GM18505 (cell line): Measurements from ENCODE around the gene CDK13.
"Not testable (repeated sequence)": the region's sequence is repeated elsewhere in the genome, so short reads cannot be mapped to it uniquely, and the experiment has no call there.

Source experiments
- ATAC-seq: cut with Tn5 transposase; IDR thresholded peaks from one replicate; pipeline ENCODE4 v1.9.1; 2021; ENCODE audit not compliant: unreplicated experiment
- POLR2A ChIP-seq: IDR thresholded peaks from 4 replicates; pipeline ENCODE4 v1.6.1; 2011; ENCODE audit warnings: borderline replicate concordance; ENCODE audit not compliant: insufficient read depth, insufficient read length; ENCODE audit errors: extremely low read depth

CDK13 gene

DNA sequence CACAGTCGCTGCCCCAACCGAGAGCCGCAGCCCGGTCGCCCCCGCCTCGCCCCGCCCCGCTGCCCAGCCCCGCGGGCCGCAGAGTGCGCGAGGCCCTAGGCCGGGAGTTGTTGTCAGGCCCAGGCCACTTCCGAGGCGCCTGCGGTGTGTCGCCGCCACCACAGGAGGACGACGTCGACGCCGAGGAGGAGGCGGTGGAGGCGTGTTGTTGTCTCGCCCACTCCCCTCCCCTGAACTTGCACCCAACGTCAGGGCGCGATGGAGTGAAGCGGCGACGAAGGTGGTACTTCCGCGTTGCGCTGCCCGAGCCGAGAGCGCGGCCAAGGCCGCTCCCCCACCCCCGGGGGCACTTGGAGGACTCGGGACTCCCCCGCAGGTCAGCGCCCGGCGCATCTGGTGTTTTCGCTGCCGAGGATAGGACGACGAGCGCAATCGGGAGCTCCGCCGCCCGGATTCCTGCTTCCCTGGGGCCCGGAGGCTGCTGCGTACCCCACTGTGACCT lies at the start of gene CDK13:
CDK13 (plus strand) TSS at position 286 of the 502 bp plus-strand sequence. CDS start 386 bp downstream, outside the sequence.
- peak; percentile 43 for ATAC-seq
- TF ChIP-seq POLR2A = peak; percentile 88

DNA sequence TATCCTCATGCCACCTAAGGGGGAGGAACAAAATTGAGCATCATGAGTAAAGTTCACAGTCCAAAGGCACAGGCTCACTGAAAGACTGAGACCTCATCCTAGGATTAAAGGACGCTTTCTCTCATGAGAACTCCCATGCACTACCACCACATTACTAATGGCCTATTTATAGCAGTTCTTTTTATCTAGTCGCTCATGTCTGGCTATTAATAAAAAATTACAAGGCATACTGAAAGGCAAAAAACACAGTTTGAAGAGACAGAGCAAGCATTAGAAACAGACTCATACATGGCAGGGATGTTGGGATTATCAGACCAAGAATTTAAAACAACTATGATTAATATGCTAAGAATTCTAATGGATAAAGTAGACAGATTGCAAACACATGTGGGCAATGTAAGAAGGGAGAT lies 46.0 kb upstream of the CDK13 start:
- TF ChIP-seq POLR2A = no peak
- no peak for ATAC-seq

DNA sequence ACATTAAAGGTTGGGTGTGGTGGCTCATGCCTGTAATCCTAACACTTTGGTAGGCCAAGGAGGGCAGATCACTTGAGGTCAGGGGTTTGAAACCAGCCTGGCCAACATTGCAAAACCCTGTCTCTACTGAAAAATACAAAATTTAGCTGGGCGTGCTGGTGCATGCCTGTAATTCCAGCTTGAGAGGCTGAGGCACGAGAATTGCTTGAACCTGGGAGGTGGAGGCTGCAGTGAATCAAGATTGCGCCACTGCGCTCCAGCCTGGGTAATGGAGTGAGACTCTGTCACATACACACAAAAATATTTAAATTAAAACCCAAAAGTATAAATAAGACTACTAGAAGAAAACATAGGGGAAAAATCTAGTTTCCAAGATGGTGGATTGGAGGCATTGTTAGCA lies 41.9 kb upstream of the CDK13 start:
- no peak for TF ChIP-seq POLR2A
- ATAC-seq = no peak

DNA sequence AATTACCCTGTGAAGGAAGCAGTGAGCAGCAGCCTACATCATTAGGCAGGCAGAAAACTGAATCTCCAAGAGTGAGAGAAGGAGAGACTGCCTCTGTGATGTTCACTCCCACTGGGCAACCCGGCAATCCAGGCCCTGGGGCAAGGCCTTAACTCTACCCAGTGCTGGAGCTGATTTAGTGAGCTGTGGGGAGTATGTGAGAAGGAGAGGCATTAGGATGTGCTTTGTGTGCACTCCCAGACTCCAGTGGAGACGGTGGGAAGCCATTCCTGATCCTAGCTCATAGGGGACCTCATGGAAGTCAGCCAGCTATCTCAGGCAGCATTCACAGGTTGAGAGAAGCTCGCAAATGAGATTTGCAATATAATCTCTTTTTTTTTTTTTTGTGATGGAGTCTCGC lies 41.1 kb upstream of the CDK13 start:
- no peak for ATAC-seq
- no peak for TF ChIP-seq POLR2A

DNA sequence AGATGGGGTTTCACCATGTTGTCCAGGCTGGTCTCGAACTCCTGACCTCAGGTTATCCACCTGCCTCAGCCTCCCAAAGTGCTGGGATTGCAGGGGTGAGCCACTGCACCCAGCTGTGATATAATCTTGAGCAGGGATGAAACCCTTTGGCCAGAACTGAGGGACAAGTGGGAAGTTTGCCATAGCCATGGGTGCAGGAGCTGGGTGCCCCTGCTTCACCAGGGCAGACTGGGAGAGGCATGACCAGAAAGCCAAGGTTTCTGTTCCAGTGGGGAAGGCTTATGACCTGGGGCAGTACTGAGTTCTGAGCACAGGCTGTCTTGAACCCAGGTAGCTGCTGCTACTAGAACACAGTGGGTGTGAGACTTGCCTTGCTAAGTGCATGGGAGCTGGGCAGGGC lies 40.5 kb upstream of the CDK13 start:
- ATAC-seq = no peak
- no peak for TF ChIP-seq POLR2A

DNA sequence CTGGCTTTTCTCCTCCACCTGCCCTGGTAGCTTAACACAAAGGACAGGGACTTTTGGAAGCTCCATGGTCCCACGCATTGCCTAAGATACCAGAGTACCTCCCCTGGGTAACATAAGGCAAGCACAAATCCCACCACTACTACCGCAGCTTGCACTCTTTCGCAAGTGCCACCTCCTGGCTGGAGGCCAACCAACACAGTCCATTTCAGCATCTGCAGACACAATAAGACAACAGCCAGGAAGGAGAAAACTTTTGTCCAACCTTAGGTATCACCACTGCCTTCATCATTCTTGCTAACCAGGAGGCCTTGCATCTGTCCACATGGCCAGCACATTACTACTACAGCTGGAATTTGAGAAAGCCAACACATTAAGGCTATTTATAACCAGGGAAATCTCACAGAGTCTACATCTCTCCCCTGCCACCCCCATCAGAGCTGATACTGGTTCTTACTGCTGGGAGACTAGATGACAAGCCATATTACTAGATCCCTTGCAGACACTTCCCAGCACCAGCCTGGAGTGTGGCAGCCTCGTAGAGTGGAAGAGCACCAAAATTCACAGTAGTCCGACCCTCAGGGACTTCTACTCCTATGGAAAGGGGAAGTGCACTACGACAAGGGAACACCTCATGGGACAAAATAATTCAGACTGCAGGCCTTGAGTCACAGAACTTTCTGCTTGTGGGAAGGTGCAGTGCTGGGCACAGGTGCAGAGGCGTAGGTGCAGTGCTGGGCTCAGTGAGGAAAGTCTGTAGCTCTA lies 39.8 kb upstream of the CDK13 start:
- ATAC-seq = no peak
- TF ChIP-seq POLR2A = no peak

DNA sequence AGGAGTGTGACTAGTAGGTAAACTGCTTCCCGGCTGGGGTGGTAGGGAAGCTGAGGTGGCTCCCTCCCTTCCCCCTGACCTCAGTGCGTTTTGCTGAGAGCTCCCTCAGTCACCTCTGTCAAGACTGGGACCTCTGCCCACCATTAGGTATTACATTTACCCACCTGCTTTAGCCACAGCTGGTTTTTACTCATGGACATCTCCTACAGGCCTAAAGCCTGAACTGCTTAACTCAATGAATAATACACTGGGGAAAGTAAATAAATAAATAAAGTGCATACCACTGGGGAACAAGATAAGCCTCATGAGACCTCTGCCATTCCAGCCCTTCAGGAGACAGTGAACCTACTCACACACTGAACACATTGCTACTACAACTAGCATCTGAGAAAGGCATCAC lies 38.9 kb upstream of the CDK13 start:
- no peak for TF ChIP-seq POLR2A
- ATAC-seq = no peak

DNA sequence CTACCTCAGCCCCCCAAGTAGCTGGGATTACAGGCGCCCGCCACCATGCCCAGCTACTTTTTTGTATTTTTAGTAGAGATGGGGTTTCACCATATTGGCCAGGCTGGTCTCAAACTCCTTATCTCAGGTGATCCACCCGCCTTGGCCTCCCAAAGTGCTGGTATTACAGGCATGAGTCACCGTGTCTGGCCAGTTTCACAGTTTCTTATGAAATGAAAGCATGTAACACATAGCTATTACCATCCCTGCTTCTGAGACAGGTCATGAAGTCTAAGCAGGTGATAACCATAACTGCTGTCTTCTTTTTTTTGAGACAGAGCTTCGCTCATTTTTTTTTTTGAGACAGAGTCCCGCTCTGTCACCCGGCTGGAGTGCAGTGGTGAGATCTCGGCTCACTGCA lies 34.2 kb upstream of the CDK13 start:
- not testable (repeated sequence) for ATAC-seq

DNA sequence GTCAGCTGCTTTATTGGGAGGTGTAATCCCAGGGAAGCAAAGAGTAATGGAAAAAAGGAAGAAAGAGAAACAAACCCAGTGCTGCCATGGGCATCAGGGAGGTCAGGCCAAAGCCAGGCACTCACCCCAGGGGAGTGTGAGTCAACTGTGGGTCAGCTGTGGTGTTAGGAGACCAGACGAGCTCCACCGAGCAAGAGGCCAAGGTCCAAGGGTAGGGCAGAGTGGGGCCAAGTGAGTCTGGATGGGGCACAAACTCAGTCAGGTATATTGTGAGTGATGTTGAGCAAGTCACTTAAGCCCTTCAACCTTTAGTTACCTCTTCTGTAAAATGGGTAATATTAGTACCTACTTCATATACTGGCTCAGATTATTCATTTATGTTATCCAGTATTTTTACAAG lies 30.4 kb upstream of the CDK13 start:
- ATAC-seq = no peak
- no peak for TF ChIP-seq POLR2A

DNA sequence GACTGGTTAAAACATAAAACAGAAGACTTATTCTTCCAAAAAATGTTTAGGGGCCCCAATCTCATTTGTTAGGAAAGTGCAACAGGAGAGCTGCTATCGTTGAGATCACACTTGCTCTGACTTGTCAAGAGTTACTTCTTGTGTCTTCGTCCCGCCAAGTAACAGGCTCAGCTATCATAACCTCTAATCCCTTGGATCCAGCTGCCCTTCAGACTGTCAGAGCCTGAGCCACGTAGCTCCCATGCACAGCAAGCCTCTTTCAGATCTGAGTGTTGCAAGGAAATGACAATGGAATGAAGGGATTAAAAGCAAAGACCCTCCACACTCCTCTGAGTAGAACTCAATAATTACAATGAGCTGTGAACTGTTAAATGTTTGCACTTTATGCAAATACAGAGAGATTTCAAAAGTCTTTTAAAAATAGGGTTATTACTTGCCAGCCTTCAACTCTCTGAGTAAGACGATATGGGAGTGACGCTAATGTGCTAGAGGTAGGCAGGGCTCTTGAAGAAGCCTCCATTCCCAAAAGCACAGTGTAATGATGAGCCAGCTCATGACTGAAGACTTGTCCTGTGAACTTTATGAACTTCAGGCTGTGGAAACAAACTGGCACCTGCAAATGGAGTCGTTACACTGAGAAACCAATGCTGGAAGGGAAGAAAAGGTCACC lies 28.4 kb upstream of the CDK13 start:
- no peak for ATAC-seq
- no peak for TF ChIP-seq POLR2A

DNA sequence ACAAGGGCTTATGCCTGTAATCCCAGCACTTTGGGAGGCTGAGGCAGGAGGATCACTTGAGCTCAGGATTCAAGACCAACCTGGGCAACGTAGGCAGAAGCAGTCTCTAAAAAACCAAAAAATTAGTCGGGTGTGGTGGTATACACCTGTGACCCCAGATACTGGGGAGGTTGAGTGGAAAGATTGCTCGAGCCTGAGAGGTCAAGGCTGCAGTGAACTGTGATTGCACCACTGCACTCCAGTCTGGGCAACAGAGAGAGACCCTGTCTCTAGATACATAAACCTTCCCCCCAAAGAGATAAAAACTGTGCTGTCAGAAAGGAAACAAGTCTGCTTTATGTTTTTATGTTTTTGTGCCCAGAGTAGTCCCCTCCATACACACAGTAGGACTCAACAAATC lies 27.5 kb upstream of the CDK13 start:
- no peak for TF ChIP-seq POLR2A
- no peak for ATAC-seq

DNA sequence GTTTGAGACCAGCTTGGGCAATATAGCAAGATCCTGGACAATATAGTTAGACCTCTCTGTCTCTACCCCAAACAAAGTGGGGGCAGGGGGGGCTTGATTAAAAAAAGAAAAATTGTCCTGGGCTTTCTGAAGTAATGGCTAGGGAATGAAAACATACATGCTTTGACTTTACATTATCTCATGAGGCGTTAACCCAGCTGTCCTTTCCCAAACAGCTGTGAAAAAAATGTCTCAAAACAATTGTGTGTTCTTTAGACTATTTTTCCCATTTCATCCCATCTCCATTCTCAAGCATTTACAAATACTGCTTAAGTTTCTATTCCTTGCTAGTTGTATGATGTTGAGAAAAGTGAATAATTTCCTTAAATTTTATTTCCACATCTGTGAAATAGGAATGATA lies 27.0 kb upstream of the CDK13 start:
- ATAC-seq = no peak
- no peak for TF ChIP-seq POLR2A

DNA sequence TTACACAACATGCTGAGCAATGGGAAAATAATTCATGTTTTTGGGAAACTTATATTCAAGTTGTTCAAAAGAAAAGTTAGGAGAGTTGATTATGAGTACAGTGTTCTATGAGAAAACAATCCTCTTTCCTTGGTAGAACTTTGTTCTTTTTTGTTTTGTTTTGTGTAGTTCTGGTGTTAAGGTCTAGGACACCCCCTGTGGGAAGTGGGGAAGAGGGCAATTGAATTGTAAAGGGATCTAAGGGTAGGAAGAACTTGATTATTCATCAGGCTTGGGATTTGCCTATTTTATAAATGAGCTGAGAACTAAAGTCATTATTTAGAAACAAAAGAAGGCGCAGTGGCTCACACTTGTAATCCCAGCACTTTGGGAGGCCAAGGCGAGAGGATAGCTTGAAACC lies 25.9 kb upstream of the CDK13 start:
- ATAC-seq = no peak
- no peak for TF ChIP-seq POLR2A

DNA sequence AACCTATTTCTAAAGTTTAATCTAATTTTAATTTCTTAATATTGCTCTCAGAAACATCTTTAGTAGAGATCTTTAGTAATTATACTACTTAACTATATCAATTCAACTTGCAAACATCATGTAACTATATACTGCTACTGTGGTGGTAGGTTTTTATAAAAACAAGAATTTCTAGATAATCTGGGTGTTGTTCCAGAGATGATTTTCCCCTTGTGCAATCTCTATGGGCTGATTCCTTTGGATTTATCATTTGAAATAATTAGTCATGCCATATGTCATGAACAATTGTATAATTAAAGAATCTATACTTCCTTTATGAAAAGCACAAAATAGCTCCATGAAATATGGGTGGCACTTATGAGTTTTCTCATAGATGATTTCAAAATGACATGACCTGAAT lies 23.9 kb upstream of the CDK13 start:
- no peak for TF ChIP-seq POLR2A
- no peak for ATAC-seq
